Endothelial cell (in vitro differentiated cells): Measurements from ENCODE around the gene TMEM127. TPM values are rescaled to one million over a fixed set of nuclear protein-coding genes. Genes with fewer than 3 reads are reported as not detected.
A peak's percentile ranks its signal among the peaks of the same experiment; 100 is the strongest.

Experiments
- DNase-seq: peaks from one replicate; pipeline ENCODE4 v3.0.0; 2021; ENCODE audit warnings: low spot score
- H3K27ac Mint-ChIP-seq: one replicate; pipeline ENCODE4 v1.8.0; 2021; ENCODE audit warnings: mixed read lengths, inconsistent platforms; ENCODE audit not compliant: unreplicated experiment
- H3K27me3 Mint-ChIP-seq: one replicate; pipeline ENCODE4 v1.8.0; 2021; ENCODE audit warnings: mild to moderate bottlenecking, moderate library complexity, mixed read lengths, inconsistent platforms; ENCODE audit not compliant: unreplicated experiment
- H3K36me3 Mint-ChIP-seq: one replicate; pipeline ENCODE4 v1.8.0; 2021; ENCODE audit warnings: mild to moderate bottlenecking, low read depth, mixed read lengths, inconsistent platforms; ENCODE audit not compliant: unreplicated experiment
- H3K4me1 Mint-ChIP-seq: one replicate; pipeline ENCODE4 v1.8.0; 2021; ENCODE audit warnings: mild to moderate bottlenecking, mixed read lengths, inconsistent platforms; ENCODE audit not compliant: unreplicated experiment
- H3K4me3 Mint-ChIP-seq: one replicate; pipeline ENCODE4 v1.8.0; 2021; ENCODE audit warnings: mild to moderate bottlenecking, mixed read lengths, inconsistent platforms; ENCODE audit not compliant: unreplicated experiment
- H3K9me3 Mint-ChIP-seq: one replicate; pipeline ENCODE4 v1.8.0; 2021; ENCODE audit warnings: mixed read lengths, inconsistent platforms; ENCODE audit not compliant: unreplicated experiment
- total RNA-seq: library from RNA; stranded (reverse); fragmentation: NEBNext Ultra II Directional; extraction: Animal tissue kit (Norgen Biotek cat#: 25700); gene quantifications from one replicate; pipeline ENCODE4 v1.2.1, GENCODE V29; 2021; ENCODE audit not compliant: unreplicated experiment
- TF ChIP-seq, protein P1 (sequence below): fragments of 200-600 bp; sonication (generic); IDR thresholded peaks from one replicate; pipeline ENCODE4 v1.5.0; 2021; ENCODE audit warnings: antibody characterized with exemption; ENCODE audit not compliant: unreplicated experiment

Gene TMEM127
- total RNA-seq, 1 donor from 2014 or later: 39.0 TPM

DNA sequence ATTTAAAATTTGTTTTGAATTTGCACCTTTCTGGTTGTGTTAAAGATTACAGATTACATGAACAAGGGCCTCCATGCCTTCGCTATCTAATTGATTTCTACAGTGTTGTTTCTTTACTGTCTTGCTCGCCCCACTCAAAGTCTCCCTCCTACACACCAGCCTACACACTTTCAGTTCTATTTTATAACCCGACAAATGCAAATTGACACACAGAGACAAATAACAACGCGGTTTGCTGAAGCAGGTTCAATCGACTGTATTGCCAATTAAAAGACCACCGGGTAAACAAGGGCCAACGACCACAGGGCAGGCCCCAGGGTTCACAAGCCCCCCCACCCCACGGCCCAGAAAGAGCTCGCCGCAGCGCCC lies 58.0 kb downstream of the TMEM127 start:
- TF ChIP-seq, protein P1, sequence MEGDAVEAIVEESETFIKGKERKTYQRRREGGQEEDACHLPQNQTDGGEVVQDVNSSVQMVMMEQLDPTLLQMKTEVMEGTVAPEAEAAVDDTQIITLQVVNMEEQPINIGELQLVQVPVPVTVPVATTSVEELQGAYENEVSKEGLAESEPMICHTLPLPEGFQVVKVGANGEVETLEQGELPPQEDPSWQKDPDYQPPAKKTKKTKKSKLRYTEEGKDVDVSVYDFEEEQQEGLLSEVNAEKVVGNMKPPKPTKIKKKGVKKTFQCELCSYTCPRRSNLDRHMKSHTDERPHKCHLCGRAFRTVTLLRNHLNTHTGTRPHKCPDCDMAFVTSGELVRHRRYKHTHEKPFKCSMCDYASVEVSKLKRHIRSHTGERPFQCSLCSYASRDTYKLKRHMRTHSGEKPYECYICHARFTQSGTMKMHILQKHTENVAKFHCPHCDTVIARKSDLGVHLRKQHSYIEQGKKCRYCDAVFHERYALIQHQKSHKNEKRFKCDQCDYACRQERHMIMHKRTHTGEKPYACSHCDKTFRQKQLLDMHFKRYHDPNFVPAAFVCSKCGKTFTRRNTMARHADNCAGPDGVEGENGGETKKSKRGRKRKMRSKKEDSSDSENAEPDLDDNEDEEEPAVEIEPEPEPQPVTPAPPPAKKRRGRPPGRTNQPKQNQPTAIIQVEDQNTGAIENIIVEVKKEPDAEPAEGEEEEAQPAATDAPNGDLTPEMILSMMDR: no peak

GRCh38 chr2:96207073-96207773 lies 58.6 kb downstream of the TMEM127 start:
- no peak for DNase-seq
- Mint-ChIP-seq H3K4me3 (peak overlapping the region; percentile 100), H3K27me3 (peaks cover 8% of the 10 kb centered on the region), H3K9me3 (no peaks in the 10 kb centered on the region), H3K27ac (peak overlapping the region; percentile 90), H3K4me1 (peaks cover 39% of the 10 kb centered on the region), H3K36me3 (peaks cover 5% of the 10 kb centered on the region)
- TF ChIP-seq, protein P1: no peak

More for the DNA sequence above, 58.0 kb downstream of the TMEM127 start:
- Mint-ChIP-seq H3K9me3 (no peaks in the 10 kb centered on the region), H3K4me3 (peak overlapping the region; percentile 100), H3K27ac (peak overlapping the region; percentile 90), H3K27me3 (peaks cover 6% of the 10 kb centered on the region), H3K4me1 (peaks cover 39% of the 10 kb centered on the region), H3K36me3 (peaks cover 5% of the 10 kb centered on the region)
- DNase-seq: no peak

GRCh38 chr2:96205888-96206287 lies 59.9 kb downstream of the TMEM127 start:
- Mint-ChIP-seq H3K9me3 (no peaks in the 10 kb centered on the region), H3K27me3 (peaks cover 8% of the 10 kb centered on the region), H3K4me3 (peak overlapping the region; percentile 78), H3K36me3 (peaks cover 5% of the 10 kb centered on the region), H3K4me1 (peaks cover 39% of the 10 kb centered on the region), H3K27ac (no peak overlapping the region)
- DNase-seq: no peak
- TF ChIP-seq, protein P1: no peak

DNA sequence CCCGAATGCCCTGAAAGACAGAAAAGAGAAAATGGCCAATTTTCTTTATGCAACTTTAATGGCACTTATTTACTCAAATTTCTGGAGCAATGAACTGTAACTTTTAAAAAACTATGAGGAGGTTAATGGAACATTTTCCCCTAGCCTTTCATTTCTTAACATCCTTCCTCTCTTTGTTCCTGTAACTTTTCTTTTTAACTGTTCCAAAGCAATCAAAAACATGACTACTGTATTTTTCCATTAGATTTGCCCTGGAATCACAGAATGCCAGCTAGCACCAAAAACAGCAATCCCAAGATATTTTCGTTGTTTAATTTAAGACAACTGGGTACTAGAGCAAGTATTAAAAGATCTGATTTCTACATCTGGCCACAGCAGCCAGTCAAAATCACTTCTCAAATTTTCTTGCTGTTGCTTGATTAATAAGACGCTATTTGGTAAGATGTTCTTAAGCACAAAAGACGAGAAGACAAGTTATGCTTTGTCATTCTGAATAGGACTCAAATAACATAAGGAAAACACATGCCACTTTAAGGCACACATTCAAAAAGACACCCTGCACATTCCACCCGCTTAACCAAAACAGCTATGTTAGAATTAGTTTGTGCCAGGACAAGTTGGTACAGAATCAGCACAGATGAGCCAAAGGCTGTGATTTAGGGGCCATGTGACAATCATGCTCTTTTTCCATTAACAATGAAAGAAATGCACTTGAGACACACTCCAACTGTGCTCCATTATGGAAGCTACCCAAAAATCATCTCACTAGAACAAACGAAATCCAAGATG lies 60.8 kb downstream of the TMEM127 start:
- TF ChIP-seq, protein P1: no peak
- Mint-ChIP-seq H3K9me3 (no peaks in the 10 kb centered on the region), H3K4me3 (peak overlapping the region; percentile 80), H3K4me1 (peaks cover 39% of the 10 kb centered on the region), H3K27ac (peak overlapping the region; percentile 93), H3K36me3 (peaks cover 5% of the 10 kb centered on the region), H3K27me3 (peaks cover 8% of the 10 kb centered on the region)
- no peak for DNase-seq
